MM.1S (cell line): Measurements from ENCODE around the gene ADK.

Experiments used
- DNase-seq: peaks from one replicate; pipeline ENCODE4 v3.0.0-alpha.2; 2015
- H2AFZ ChIP-seq: fragments of 300-600 bp; sonication (generic); 2 replicates; pipeline ENCODE4 v1.6.0; 2016; ENCODE audit warnings: antibody characterized with exemption, low read length
- H3F3A ChIP-seq: fragments of 300-600 bp; sonication (generic); 2 replicates; pipeline ENCODE4 v1.6.1; 2016; ENCODE audit warnings: mild to moderate bottlenecking, antibody characterized with exemption, low read length, moderate library complexity, mixed read lengths; ENCODE audit not compliant: insufficient read depth
- H3K27ac ChIP-seq: fragments of 300-600 bp; sonication (generic); 2 replicates; pipeline ENCODE4 v1.5.1; 2016; ENCODE audit warnings: mild to moderate bottlenecking, low read length
- H3K27me3 ChIP-seq: fragments of 300-600 bp; sonication (generic); replicated peaks from 2 replicates; pipeline ENCODE4 v1.6.0; 2016; ENCODE audit warnings: low read length; ENCODE audit not compliant: insufficient read depth
- H3K36me3 ChIP-seq: fragments of 300-600 bp; sonication (generic); replicated peaks from 2 replicates; pipeline ENCODE4 v1.6.1; 2016; ENCODE audit warnings: mild to moderate bottlenecking, low read length, mixed read lengths; ENCODE audit not compliant: insufficient read depth
- H3K4me1 ChIP-seq: fragments of 300-600 bp; sonication (generic); 2 replicates; pipeline ENCODE4 v1.6.1; 2016; ENCODE audit warnings: low read length, mixed read lengths
- H3K4me2 ChIP-seq: fragments of 300-600 bp; sonication (generic); 2 replicates; pipeline ENCODE4 v1.6.0; 2016; ENCODE audit warnings: low read depth, low read length
- H3K4me3 ChIP-seq: fragments of 300-600 bp; sonication (generic); 2 replicates; pipeline ENCODE4 v1.5.1; 2016; ENCODE audit warnings: low read length, mixed read lengths
- H3K79me2 ChIP-seq: fragments of 300-600 bp; sonication (generic); 2 replicates; pipeline ENCODE4 v1.6.1; 2016; ENCODE audit warnings: mixed run types, low read length, mixed read lengths
- H3K9ac ChIP-seq: fragments of 300-600 bp; sonication (generic); 2 replicates; pipeline ENCODE4 v1.6.1; 2016; ENCODE audit warnings: low read length, mixed read lengths
- H3K9me2 ChIP-seq: fragments of 300-600 bp; sonication (generic); replicated peaks from 2 replicates; pipeline ENCODE4 v1.6.1; 2016; ENCODE audit warnings: mild to moderate bottlenecking, low read length, mixed read lengths; ENCODE audit not compliant: insufficient read depth
- H3K9me3 ChIP-seq: fragments of 300-600 bp; sonication (generic); replicated peaks from 2 replicates; pipeline ENCODE4 v1.6.1; 2016; ENCODE audit warnings: mild to moderate bottlenecking, low read length, mixed read lengths; ENCODE audit not compliant: insufficient read depth
- H4K20me1 ChIP-seq: fragments of 300-600 bp; sonication (generic); 2 replicates; pipeline ENCODE4 v1.6.1; 2016; ENCODE audit warnings: mild to moderate bottlenecking, low read length, moderate library complexity, mixed read lengths; ENCODE audit not compliant: insufficient read depth
- EZH2 ChIP-seq: fragments of 300-600 bp; sonication (generic); optimal IDR thresholded peaks from 2 replicates; pipeline ENCODE3; 2017; ENCODE audit warnings: low read depth, mild to moderate bottlenecking, antibody characterized with exemption, low read length, mixed read lengths
- EZH2phosphoT487 ChIP-seq: fragments of 300-600 bp; sonication (generic); IDR thresholded peaks from 2 replicates; pipeline ENCODE4 v1.6.1; 2018; ENCODE audit warnings: antibody characterized with exemption, low read length
- TF ChIP-seq, protein P1 (sequence below): fragments of 300-600 bp; sonication (generic); IDR thresholded peaks from 2 replicates; pipeline ENCODE4 v1.5.1; 2016; ENCODE audit warnings: antibody characterized with exemption, low read length, mixed read lengths

ADK gene

DNA sequence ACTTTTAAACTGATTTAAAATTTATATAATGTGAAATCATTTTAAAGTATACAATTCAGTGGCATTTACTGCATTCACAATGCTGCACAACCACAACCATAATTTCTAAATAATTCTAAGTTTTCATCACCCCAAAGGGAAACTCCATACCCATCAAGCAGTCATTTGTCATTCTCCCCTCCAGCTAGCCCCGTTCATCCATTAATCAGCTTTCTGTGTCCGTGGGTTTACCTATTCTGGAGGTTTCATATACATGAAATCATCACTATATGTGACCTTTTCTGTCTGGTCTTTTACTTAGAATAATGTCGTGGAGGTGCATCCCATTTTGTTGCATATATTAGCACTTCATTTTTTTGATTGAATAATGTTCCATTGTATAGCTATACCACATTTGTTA is 214.1 kb downstream of the ADK start:
- no peak overlapping the region for H3K4me2 ChIP-seq
- H3K27me3 ChIP-seq = no peaks in the 10 kb centered on the region
- H2AFZ ChIP-seq = no peak overlapping the region
- H3K9ac ChIP-seq = no peak overlapping the region
- no peaks in the 10 kb centered on the region for H3K79me2 ChIP-seq
- H3K27ac ChIP-seq = no peak overlapping the region
- TF ChIP-seq EZH2phosphoT487 (no peak), EZH2 (no peak)
- TF ChIP-seq, protein P1, sequence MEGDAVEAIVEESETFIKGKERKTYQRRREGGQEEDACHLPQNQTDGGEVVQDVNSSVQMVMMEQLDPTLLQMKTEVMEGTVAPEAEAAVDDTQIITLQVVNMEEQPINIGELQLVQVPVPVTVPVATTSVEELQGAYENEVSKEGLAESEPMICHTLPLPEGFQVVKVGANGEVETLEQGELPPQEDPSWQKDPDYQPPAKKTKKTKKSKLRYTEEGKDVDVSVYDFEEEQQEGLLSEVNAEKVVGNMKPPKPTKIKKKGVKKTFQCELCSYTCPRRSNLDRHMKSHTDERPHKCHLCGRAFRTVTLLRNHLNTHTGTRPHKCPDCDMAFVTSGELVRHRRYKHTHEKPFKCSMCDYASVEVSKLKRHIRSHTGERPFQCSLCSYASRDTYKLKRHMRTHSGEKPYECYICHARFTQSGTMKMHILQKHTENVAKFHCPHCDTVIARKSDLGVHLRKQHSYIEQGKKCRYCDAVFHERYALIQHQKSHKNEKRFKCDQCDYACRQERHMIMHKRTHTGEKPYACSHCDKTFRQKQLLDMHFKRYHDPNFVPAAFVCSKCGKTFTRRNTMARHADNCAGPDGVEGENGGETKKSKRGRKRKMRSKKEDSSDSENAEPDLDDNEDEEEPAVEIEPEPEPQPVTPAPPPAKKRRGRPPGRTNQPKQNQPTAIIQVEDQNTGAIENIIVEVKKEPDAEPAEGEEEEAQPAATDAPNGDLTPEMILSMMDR = no peak
- no peaks in the 10 kb centered on the region for H3K36me3 ChIP-seq
- H4K20me1 ChIP-seq = no peaks in the 10 kb centered on the region
- no peaks in the 10 kb centered on the region for H3K4me1 ChIP-seq
- H3K4me3 ChIP-seq = no peak overlapping the region
- H3F3A ChIP-seq = no peaks in the 10 kb centered on the region
- H3K9me2 ChIP-seq = no peaks in the 10 kb centered on the region
- no peak for DNase-seq
- no peaks in the 10 kb centered on the region for H3K9me3 ChIP-seq

DNA sequence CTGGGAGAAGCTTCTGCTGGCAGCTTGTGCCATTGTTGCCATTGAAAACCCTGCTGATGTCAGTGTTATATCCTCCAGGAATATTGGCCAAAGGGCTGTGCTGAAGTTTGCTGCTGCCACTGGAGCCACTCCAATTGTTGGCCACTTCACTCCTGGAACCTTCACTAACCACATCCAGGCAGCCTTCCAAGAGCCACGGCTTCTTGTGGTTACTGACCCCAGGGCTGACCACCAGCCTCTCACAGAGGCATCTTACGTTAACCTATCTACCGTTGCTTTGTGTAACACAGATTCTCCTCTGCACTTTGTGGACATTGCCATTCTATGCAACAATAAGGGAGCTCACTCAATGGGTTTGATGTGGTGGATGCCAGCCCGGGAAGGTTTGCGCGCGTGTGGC is 220.7 kb downstream of the ADK start:
- no peak overlapping the region for H3K9ac ChIP-seq
- no peak overlapping the region for H2AFZ ChIP-seq
- no peaks in the 10 kb centered on the region for H4K20me1 ChIP-seq
- H3K79me2 ChIP-seq = no peaks in the 10 kb centered on the region
- TF ChIP-seq, protein P1 = no peak
- TF ChIP-seq EZH2phosphoT487 (no peak), EZH2 (no peak)
- no peaks in the 10 kb centered on the region for H3F3A ChIP-seq
- no peaks in the 10 kb centered on the region for H3K9me2 ChIP-seq
- H3K4me3 ChIP-seq = no peak overlapping the region
- DNase-seq = no peak
- no peak overlapping the region for H3K27ac ChIP-seq
- no peak overlapping the region for H3K4me2 ChIP-seq
- no peaks in the 10 kb centered on the region for H3K36me3 ChIP-seq
- no peaks in the 10 kb centered on the region for H3K4me1 ChIP-seq
- no peaks in the 10 kb centered on the region for H3K27me3 ChIP-seq
- H3K9me3 ChIP-seq = no peaks in the 10 kb centered on the region

DNA sequence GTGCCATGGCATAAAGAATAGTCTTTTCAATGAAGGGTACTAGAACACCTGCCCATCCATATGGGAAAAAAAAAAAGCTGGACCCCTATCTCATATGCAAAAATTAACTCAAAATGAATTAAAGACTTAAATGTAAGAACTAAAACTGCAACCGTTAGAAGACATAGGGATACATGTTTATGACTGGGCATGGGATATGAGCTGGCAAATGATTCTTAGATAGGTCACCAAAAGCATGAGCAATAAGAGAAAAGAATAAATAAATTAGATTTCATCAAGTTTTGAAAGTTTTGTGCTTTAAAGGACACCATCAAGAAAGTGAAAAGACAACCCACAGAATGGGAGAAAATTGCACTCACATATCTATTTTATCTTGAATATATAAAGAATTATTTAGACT is 222.0 kb downstream of the ADK start:
- Histone ChIP-seq H3K79me2 (no peaks in the 10 kb centered on the region), H3K4me2 (no peak overlapping the region), H3K9me2 (no peaks in the 10 kb centered on the region), H3K4me3 (no peak overlapping the region), H3K9ac (no peak overlapping the region), H2AFZ (no peak overlapping the region), H3F3A (no peaks in the 10 kb centered on the region), H3K27ac (no peak overlapping the region), H3K4me1 (no peaks in the 10 kb centered on the region), H3K27me3 (no peaks in the 10 kb centered on the region), H3K9me3 (no peaks in the 10 kb centered on the region), H4K20me1 (no peaks in the 10 kb centered on the region), H3K36me3 (no peaks in the 10 kb centered on the region)
- no peak for DNase-seq
- TF ChIP-seq, protein P1 = no peak
- TF ChIP-seq EZH2 (no peak), EZH2phosphoT487 (no peak)
